Kidney (tissue), 14 donors: ENCODE measurements around the gene PLPPR5. TPM values are rescaled to one million over a fixed set of nuclear protein-coding genes. Genes with fewer than 3 reads are reported as not detected.
A peak's percentile ranks its signal among the peaks of the same experiment; 100 is the strongest.

Experiments
- DNase-seq, 5 donors: peaks; one replicate each; pipeline ENCODE4 v3.0.0-alpha.2; 2013 to 2020
- FAIRE-seq: peaks from 2 replicates; lab custom pipeline; 2012; peaks lifted over from hg19 to GRCh38; lab: Jason Lieb, UNC
- H3K27ac ChIP-seq, 2 donors: one replicate each; pipeline ENCODE4 v1.7.0; 2013; ENCODE audit warnings: low read depth in 2 of 2, low read length in 2 of 2, inconsistent platforms in 1 of 2
- H3K27me3 ChIP-seq: one replicate; pipeline ENCODE4 v1.7.1; 2013; ENCODE audit warnings: low read length, inconsistent platforms; ENCODE audit not compliant: control insufficient read depth, insufficient read depth
- H3K36me3 ChIP-seq, 3 donors: one replicate each; pipeline versions ENCODE4 v1.7.0 to v1.7.1; 2013; ENCODE audit warnings: low read length in 3 of 3, control low read depth in 1 of 3, inconsistent platforms in 1 of 3; ENCODE audit not compliant: insufficient read depth in 3 of 3, control insufficient read depth in 2 of 3
- H3K4me1 ChIP-seq, 3 donors: one replicate each; pipeline versions ENCODE4 v1.7.0 to v1.7.1; 2013; ENCODE audit warnings: low read length in 3 of 3, inconsistent platforms in 1 of 3, low read depth in 1 of 3; ENCODE audit not compliant: control insufficient read depth in 2 of 3, insufficient read depth in 2 of 3
- H3K4me3 ChIP-seq, 3 donors: one replicate each; pipeline versions ENCODE4 v1.7.0 to v1.8.1; 2013; ENCODE audit warnings: low read length in 3 of 3, control low read depth in 1 of 3, inconsistent platforms in 1 of 3
- H3K9ac ChIP-seq, 3 donors: one replicate each; pipeline versions ENCODE4 v1.7.0 to v1.7.1; 2013; ENCODE audit warnings: low read length in 3 of 3, control low read depth in 1 of 3, inconsistent platforms in 1 of 3
- H3K9me3 ChIP-seq, 3 donors: one replicate each; pipeline versions ENCODE4 v1.7.0 to v1.7.1; 2013; ENCODE audit warnings: low read length in 3 of 3, control low read depth in 1 of 3, inconsistent platforms in 1 of 3; ENCODE audit not compliant: control insufficient read depth in 2 of 3, insufficient read depth in 1 of 3
- intact Hi-C: fragments of 100-400 bp; cut with DNase I; formaldehyde crosslinking; loops from one replicate; pipeline ENCODE4 v1.11.1; 2022
- polyA plus RNA-seq: library from polyadenylated mRNA; stranded (reverse); fragments of 350-450 nt; fragmentation: Illumina TruSeq; extraction: RNeasy Lipid Tissue Mini Kit (QIAGEN cat#74804); gene quantifications from one replicate; pipeline ENCODE4 v1.2.3, GENCODE V29; 2014; ENCODE audit warnings: low read depth, low replicate concordance; ENCODE audit not compliant: insufficient read depth
- total RNA-seq: library from RNA; stranded (reverse); fragmentation: NEBNext Ultra II Directional; extraction: Animal tissue kit (Norgen Biotek cat#: 25700); gene quantifications from one replicate; pipeline ENCODE4 v1.2.1, GENCODE V29; 2021
- TF ChIP-seq, protein P1 (sequence below): IDR thresholded peaks from 3 replicates; pipeline ENCODE4 v1.5.1; 2012; ENCODE audit warnings: mild to moderate bottlenecking, moderate library complexity, borderline replicate concordance; ENCODE audit not compliant: insufficient read depth; ENCODE audit errors: extremely low read depth
- donor health status: control.
- donor health status: control.
- donor health status: control.
- donor health status: control.
- donor health status: control.
- donor health status: DM: yes; HTN: yes; CAD: no.
- donor health status: Normal renal cell carcinoma (clear cell type).

PLPPR5 gene
- total and polyA plus RNA-seq, 2 donors from 2014 or later: 0.09 TPM; not detected in 1

DNA sequence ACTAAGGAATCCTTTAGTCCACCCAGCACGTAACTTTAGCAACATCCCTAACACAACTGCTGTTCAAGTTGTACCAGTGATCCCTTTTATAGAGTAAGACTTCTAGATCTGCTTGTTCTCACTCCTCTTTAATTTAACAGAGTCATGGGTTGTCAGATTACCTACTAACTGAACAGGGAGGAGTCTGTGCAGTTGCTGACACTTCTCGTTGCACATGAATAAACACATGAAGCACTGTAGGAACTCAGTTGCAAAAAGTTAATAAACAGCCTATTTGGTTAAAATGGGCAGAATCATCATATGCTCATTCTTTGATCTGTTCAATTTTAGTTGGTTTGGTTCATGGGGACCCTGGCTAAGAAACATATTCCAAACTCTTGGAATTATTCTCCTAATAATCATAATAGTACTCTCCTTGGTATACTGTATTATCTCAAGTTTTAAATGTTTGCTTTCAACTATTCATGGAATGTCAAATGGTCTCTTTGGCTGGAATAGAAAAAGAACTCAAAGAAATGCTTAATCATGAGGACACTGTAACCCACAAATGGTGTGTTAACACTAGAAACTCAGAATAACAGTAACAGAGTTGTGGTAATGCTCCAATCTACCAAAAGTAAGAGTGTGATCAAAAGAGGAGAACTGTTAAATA is 15.6 kb downstream of the PLPPR5 start:
- DNase-seq (peak in 2 of 5 donors; percentile 25 to 50), FAIRE-seq (peak; percentile 64)
- Histone ChIP-seq H3K4me3 (no peak overlapping the region), H3K36me3 (no peaks in the 10 kb centered on the region), H3K4me1 (peaks cover 0 to 7% (median 0%) of the 10 kb centered on the region in 3 donors), H3K27ac (peak overlapping the region in 1 of 2 donors; percentile 33), H3K27me3 (no peaks in the 10 kb centered on the region), H3K9me3 (no peaks in the 10 kb centered on the region), H3K9ac (no peak overlapping the region)
- TF ChIP-seq, protein P1, sequence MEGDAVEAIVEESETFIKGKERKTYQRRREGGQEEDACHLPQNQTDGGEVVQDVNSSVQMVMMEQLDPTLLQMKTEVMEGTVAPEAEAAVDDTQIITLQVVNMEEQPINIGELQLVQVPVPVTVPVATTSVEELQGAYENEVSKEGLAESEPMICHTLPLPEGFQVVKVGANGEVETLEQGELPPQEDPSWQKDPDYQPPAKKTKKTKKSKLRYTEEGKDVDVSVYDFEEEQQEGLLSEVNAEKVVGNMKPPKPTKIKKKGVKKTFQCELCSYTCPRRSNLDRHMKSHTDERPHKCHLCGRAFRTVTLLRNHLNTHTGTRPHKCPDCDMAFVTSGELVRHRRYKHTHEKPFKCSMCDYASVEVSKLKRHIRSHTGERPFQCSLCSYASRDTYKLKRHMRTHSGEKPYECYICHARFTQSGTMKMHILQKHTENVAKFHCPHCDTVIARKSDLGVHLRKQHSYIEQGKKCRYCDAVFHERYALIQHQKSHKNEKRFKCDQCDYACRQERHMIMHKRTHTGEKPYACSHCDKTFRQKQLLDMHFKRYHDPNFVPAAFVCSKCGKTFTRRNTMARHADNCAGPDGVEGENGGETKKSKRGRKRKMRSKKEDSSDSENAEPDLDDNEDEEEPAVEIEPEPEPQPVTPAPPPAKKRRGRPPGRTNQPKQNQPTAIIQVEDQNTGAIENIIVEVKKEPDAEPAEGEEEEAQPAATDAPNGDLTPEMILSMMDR: no peak
- intact Hi-C loops: no loop called here

DNA sequence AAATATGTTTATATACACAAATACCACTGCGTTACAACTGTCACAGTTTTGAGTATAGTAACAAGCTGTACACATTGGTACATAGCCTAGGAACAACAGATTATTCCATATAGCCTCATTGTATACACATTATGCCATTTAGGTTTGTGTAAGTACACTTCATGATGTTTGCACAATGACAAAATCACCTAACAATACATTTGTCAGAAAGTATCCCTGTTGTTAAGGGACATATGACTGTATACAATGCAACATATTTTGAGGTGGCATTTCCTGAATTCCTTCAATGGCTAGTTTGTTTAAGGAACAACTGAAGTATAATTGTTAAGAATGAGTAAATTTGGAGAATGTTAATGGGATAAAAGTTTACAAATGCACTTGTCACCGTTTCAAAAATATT is 19.0 kb downstream of the PLPPR5 start:
- Histone ChIP-seq H3K4me1 (peaks cover 0 to 7% (median 0%) of the 10 kb centered on the region in 3 donors), H3K9me3 (no peaks in the 10 kb centered on the region), H3K9ac (no peak overlapping the region), H3K36me3 (no peaks in the 10 kb centered on the region), H3K4me3 (no peak overlapping the region), H3K27ac (no peak overlapping the region), H3K27me3 (no peaks in the 10 kb centered on the region)
- TF ChIP-seq, protein P1: no peak
- DNase-seq (no peak), FAIRE-seq (no peak)
- intact Hi-C loops: no loop called here

DNA sequence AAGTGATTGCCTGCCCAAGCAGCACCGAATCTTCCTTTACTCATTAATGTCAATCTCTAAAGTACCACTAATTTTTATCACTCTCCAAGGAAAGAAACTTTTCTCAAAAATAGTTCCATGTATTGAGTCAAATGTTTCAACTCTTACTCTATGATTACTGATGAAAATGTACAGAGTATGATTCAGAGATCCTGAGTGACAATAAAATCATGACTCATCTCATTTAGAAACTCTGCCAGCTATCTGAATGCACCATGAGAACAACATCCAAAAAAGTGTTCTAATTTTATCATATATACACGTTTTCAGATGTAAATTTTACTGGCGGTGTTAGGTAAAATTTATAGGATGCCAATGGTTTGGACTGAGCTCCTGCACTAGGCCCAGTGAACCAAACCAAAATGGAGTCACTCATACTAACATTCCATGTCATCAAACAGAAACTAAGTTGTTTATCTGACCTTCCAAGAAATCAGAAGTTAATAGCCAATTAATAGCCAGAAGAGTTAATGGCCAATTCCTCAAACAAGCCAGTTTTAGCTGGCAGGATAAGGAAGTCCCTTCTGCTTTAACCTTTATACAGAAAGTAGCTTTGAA is 22.6 kb downstream of the PLPPR5 start:
- H3K9me3 ChIP-seq: no peaks in the 10 kb centered on the region
- H3K27me3 ChIP-seq: no peaks in the 10 kb centered on the region
- no peak overlapping the region for H3K27ac ChIP-seq
- FAIRE-seq: no peak
- H3K9ac ChIP-seq: no peak overlapping the region
- intact Hi-C loops: no loop called here
- H3K36me3 ChIP-seq: no peaks in the 10 kb centered on the region
- H3K4me3 ChIP-seq: no peak overlapping the region
- TF ChIP-seq, protein P1: no peak
- no peak for DNase-seq
- H3K4me1 ChIP-seq: no peaks in the 10 kb centered on the region
